Stimulated activated naive CD8-positive, alpha-beta T cell treated with anti-CD3 and anti-CD28 coated beads, Interleukin-15, amount 100 ng/mL, for 72 hours (primary cell): ENCODE measurements around the gene AIF1.
"Not testable (repeated sequence)": the region's sequence is repeated elsewhere in the genome, so short reads cannot be mapped to it uniquely, and the experiment has no call there.

Experiments
- ATAC-seq: fragments of 150-1000 bp; cut with Tn5 transposase; 2 replicates; pipeline ENCODE4 v1.10.0; 2021; ENCODE audit warnings: mild to moderate bottlenecking, moderate library complexity
- DNase-seq, 2 donors: peaks; one replicate each; pipeline ENCODE4 v3.0.0; 2021 to 2022
- H3K27ac Mint-ChIP-seq, 2 donors: one replicate each; pipeline ENCODE4 v1.8.0; 2022; ENCODE audit warnings: mild to moderate bottlenecking in 2 of 2, mixed read lengths in 2 of 2, moderate library complexity in 2 of 2
- H3K27me3 Mint-ChIP-seq: one replicate; pipeline ENCODE4 v1.8.0; 2022; ENCODE audit warnings: mixed read lengths
- H3K4me1 Mint-ChIP-seq: one replicate; pipeline ENCODE4 v1.8.0; 2022; ENCODE audit warnings: mild to moderate bottlenecking, mixed read lengths
- H3K4me3 Mint-ChIP-seq, 2 donors: one replicate each; pipeline ENCODE4 v1.8.0; 2022; ENCODE audit warnings: mild to moderate bottlenecking in 2 of 2, mixed read lengths in 2 of 2, moderate library complexity in 1 of 2
- H3K9me3 Mint-ChIP-seq, 2 donors: one replicate each; pipeline ENCODE4 v1.8.0; 2022; ENCODE audit warnings: mixed read lengths in 2 of 2

Gene AIF1

DNA sequence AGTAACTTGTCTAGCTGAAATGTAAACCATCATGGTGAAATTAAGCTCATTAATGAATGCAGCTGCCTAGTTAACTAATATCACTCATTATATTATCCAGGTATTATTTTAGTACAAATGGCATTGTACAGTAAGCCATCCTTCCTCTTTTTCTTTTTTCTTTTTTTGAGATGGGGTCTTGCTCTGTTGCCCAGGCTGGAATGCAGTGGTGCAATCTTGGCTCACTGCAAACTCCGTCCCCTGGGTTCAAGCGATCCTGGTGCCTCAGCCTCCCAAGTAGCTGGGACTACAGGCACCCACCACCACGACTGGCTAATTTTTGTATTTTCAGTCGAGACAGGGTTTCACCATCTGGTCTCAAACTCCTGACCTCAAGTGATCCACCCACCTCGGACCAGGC lies 24.3 kb upstream of the AIF1 start:
- H3K27me3 Mint-ChIP-seq, H3K27ac Mint-ChIP-seq, DNase-seq, ATAC-seq, H3K4me3 Mint-ChIP-seq, H3K9me3 Mint-ChIP-seq: not testable (repeated sequence)
- peaks cover 74% of the 10 kb centered on the region for H3K4me1 Mint-ChIP-seq

DNA sequence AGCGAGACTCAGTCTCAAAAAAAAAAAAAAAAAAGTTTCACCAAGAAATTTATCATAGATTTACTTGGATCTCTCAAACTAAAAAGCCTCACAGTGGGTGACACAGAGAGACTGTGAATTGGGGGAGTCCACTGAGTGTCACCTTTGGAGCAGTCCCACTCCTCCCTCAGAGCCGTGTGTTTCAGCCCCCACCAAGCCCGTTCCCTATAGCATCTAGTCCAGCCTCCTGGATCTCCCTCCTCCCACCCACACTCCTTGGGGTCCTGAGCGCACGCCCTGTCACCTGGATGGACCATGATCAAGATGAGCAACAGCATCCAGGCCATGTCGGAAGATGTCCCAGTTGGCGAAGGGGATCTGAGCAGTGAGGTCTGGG lies 22.6 kb upstream of the AIF1 start:
- Mint-ChIP-seq H3K4me3 (peak overlapping the region; percentile 76 to 78), H3K9me3 (no peaks in the 10 kb centered on the region), H3K27ac (peak overlapping the region; percentile 83 to 85), H3K4me1 (peaks cover 69% of the 10 kb centered on the region), H3K27me3 (no peaks in the 10 kb centered on the region)
- DNase-seq (no peak), ATAC-seq (peak; percentile 2)

DNA sequence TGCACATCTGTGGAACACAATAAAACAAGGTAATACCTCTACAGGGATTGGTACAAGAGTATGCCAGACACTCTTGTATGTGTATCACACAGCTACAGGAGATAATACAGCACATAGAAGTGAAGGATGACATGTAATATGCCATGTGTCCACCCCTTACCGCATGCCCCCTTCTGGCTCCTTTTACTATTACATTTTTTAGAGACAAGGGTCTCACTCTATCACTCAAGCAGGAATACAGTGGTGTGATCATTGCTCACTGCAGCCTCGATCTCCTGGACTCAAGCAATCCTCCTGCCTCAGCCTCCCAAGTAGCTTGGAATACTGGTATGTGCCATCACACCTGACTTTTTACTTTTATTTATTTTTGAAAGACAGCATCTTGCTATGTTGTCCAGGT lies 18.0 kb upstream of the AIF1 start:
- ATAC-seq: peak; percentile 80
- H3K4me3 Mint-ChIP-seq: no peak overlapping the region
- no peaks in the 10 kb centered on the region for H3K27me3 Mint-ChIP-seq
- no peak overlapping the region for H3K27ac Mint-ChIP-seq
- peak in 1 of 2 donors; percentile 43 for DNase-seq
- peaks cover 56% of the 10 kb centered on the region for H3K4me1 Mint-ChIP-seq
- no peaks in the 10 kb centered on the region for H3K9me3 Mint-ChIP-seq

GRCh38 chr6:31607317-31607716 lies 7.7 kb upstream of the AIF1 start:
- DNase-seq (no peak), ATAC-seq (no peak)
- Mint-ChIP-seq H3K4me3 (no peak overlapping the region), H3K4me1 (no peaks in the 10 kb centered on the region), H3K27ac (no peak overlapping the region), H3K27me3 (no peaks in the 10 kb centered on the region), H3K9me3 (no peaks in the 10 kb centered on the region)

DNA sequence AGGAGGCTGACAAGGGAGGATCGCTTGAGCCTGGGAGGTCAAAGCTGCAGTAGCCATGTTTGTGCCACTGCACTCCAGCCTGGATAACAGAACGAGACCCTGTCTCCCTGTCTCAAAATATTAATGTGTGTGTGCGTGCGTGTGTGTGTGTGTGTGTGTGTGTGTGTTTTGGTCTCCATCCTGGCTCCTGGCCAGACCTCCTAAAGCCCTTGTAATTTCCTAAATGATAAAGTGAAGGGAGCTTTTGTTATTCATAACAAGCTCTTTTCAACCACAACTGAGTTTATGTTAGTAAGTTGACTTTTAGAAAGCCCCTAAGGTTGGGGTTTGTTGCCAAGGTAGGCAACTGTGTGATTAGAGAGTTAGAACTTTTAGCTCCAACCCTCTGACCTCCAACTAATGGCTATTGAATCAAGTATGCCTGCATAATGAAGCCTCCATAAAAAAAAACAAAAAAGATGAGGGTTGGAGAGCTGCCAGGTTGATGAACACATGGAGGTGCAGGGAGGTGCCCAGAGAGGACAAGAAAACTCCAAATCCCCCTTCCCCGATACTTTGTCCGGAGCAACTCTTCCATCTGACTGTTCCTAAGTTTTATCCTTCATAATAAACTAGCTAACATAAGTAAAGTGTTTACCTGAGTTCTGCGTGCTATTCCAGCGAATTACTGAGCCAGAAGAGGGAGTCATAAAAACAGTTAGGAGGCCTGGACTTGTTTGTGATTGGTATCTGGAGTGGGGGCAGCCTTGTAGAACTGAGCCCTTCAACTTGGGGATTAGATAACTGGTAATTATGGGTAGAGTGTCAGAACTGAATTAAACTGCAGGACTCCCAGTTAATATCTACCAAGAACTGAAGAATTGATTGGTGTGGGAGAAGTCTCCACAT lies 5.3 kb upstream of the AIF1 start:
- no peak for ATAC-seq
- DNase-seq: no peak
- no peak overlapping the region for H3K4me3 Mint-ChIP-seq

GRCh38 chr6:31610968-31611367 lies 4.1 kb upstream of the AIF1 start:
- ATAC-seq (no peak), DNase-seq (no peak)
- Mint-ChIP-seq H3K9me3 (no peaks in the 10 kb centered on the region), H3K27ac (no peak overlapping the region), H3K4me1 (peaks cover 21% of the 10 kb centered on the region), H3K27me3 (no peaks in the 10 kb centered on the region), H3K4me3 (no peak overlapping the region)

More for the DNA sequence above, 5.3 kb upstream of the AIF1 start:
- Mint-ChIP-seq H3K4me1 (peaks cover 9% of the 10 kb centered on the region), H3K9me3 (no peaks in the 10 kb centered on the region), H3K27me3 (no peaks in the 10 kb centered on the region), H3K27ac (no peak overlapping the region)

- ATAC-seq (no peak), DNase-seq (no peak)
- Mint-ChIP-seq H3K4me1 (peaks cover 52% of the 10 kb centered on the region), H3K27ac (no peak overlapping the region), H3K4me3 (no peak overlapping the region), H3K27me3 (no peaks in the 10 kb centered on the region), H3K9me3 (no peaks in the 10 kb centered on the region)
Measured at GRCh38 chr6:31614075-31614619, 887 bp upstream of the AIF1 start.

GRCh38 chr6:31615748-31616147 lies 714 bp downstream of the AIF1 start:
- ATAC-seq: no peak
- H3K27me3 Mint-ChIP-seq: no peaks in the 10 kb centered on the region
- peak overlapping the region; percentile 93 to 98 for H3K27ac Mint-ChIP-seq
- peak overlapping the region; percentile 89 to 96 for H3K4me3 Mint-ChIP-seq
- H3K9me3 Mint-ChIP-seq: no peaks in the 10 kb centered on the region
- peak; percentile 28 to 57 for DNase-seq
- peaks cover 52% of the 10 kb centered on the region for H3K4me1 Mint-ChIP-seq

DNA sequence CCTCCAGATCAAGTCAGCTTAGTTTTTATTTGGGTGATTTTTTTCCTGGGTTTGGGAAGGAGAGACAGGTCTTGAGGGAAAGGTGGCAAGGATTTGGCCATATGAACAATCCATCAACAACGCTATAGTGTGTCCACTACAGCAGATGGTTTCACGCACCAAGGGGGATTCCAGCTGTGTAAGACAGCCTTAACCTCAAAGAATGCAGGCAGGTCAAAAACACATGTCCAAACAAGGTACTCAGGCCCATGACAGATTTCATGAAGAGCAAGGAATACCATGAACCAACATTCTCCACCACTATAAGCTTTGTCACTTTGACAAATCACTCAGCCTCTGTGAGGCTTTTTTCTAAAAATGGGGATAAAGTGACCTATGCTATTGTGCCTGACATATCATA lies 2.0 kb downstream of the AIF1 start:
- no peaks in the 10 kb centered on the region for H3K9me3 Mint-ChIP-seq
- H3K27ac Mint-ChIP-seq: peak overlapping the region; percentile 93 to 98
- ATAC-seq (no peak), DNase-seq (no peak)
- no peaks in the 10 kb centered on the region for H3K27me3 Mint-ChIP-seq
- H3K4me3 Mint-ChIP-seq: peak overlapping the region; percentile 89 to 96
- H3K4me1 Mint-ChIP-seq: peaks cover 57% of the 10 kb centered on the region

GRCh38 chr6:31619805-31620585 lies 5.0 kb downstream of the AIF1 start:
- ATAC-seq: peak; percentile 87
- Mint-ChIP-seq H3K27me3 (no peaks in the 10 kb centered on the region), H3K27ac (peak overlapping the region; percentile 96), H3K9me3 (no peaks in the 10 kb centered on the region), H3K4me3 (peak overlapping the region; percentile 78 to 97), H3K4me1 (peaks cover 65% of the 10 kb centered on the region)
- peak; percentile 97 to 99 for DNase-seq

DNA sequence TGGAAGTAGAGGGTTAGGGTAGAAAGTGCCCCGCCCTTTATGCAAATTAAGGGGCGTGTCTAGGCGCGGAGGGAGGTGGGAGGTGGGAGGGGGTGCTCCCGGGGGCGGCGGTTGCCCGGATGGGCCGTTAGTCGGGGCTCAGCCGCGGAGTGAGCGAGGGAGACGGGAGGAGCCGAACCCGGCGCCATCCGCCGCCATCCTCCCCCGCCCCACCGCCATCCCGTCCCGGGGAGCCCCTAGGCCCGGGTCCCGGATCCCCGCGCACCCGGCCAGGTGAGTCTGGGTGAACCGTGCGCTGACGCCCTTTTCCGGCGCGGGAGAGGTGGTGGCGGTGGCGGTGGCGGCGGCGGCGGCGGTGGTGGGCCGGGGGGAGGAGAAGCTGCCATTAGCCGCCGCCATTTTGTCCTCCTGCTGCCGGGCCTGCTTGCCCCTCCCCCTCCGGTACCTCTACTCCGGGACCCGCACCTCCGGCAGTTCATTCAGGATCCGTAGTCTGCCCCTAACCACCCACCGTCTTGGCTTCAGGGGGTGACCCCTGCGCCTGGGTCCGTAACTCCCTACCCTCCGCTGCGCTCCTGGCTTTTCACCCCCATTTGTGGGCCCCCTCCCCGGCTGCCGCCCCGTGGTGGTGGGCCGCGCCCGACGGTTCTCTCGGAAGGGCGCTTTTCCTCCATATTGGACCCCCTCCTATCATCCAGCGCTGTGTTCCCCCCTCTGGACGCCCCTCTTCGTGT lies 5.7 kb downstream of the AIF1 start, which contains the start of gene PRRC2A:
PRRC2A (plus strand) TSS at position 130 of the 734 bp plus-strand sequence. CDS start 2,075 bp downstream, outside the sequence.
- peak within 1 kb of the TSS; percentile 78 to 97 for H3K4me3 Mint-ChIP-seq
- H3K27me3 Mint-ChIP-seq: no peaks in the 10 kb centered on the region
- H3K4me1 Mint-ChIP-seq: peaks cover 57% of the 10 kb centered on the region
- peak within 1 kb of the TSS; percentile 96 to 98 for H3K27ac Mint-ChIP-seq
- peak; percentile 72 for ATAC-seq
- no peaks in the 10 kb centered on the region for H3K9me3 Mint-ChIP-seq
- DNase-seq: peak in 1 of 2 donors; percentile 95

GRCh38 chr6:31621320-31621939 lies 6.4 kb downstream of the AIF1 start:
- Mint-ChIP-seq H3K27ac (peak overlapping the region; percentile 90 to 98), H3K27me3 (no peaks in the 10 kb centered on the region), H3K4me3 (peak overlapping the region; percentile 78 to 97), H3K9me3 (no peaks in the 10 kb centered on the region), H3K4me1 (peaks cover 57% of the 10 kb centered on the region)
- no peak for DNase-seq
- ATAC-seq: no peak

GRCh38 chr6:31621991-31622390 lies 7.0 kb downstream of the AIF1 start:
- DNase-seq (no peak), ATAC-seq (no peak)
- Mint-ChIP-seq H3K27me3 (no peaks in the 10 kb centered on the region), H3K9me3 (no peaks in the 10 kb centered on the region), H3K27ac (peak overlapping the region; percentile 90 to 98), H3K4me1 (peaks cover 56% of the 10 kb centered on the region), H3K4me3 (peak overlapping the region; percentile 78 to 97)

- ATAC-seq (no peak), DNase-seq (no peak)
- H3K4me3 Mint-ChIP-seq: peak overlapping the region; percentile 78 to 97
- peaks cover 56% of the 10 kb centered on the region for H3K4me1 Mint-ChIP-seq
- no peaks in the 10 kb centered on the region for H3K27me3 Mint-ChIP-seq
- no peaks in the 10 kb centered on the region for H3K9me3 Mint-ChIP-seq
- H3K27ac Mint-ChIP-seq: peak overlapping the region; percentile 90 to 98
Measured at GRCh38 chr6:31622684-31623091, 7.7 kb downstream of the AIF1 start.

DNA sequence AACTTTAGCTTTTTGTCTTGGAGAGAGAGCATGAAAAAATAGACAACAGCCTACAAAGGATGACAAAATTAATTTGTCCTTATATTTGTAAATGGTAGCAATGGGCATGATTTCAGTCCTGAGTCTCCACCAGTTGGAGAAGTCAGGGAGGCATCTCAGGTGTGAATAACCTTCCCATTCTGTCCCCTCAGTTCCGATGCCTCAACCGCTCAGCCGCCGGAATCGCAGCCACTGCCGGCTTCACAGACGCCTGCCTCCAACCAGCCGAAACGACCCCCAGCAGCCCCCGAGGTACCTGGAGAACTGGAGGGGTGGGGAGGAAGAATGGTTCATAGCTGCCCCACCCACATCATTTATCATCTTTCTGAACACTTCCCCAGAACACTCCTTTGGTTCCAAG lies 9.0 kb downstream of the AIF1 start:
- DNase-seq (no peak), ATAC-seq (no peak)
- H3K4me3 Mint-ChIP-seq: no peak overlapping the region
- H3K4me1 Mint-ChIP-seq: peaks cover 44% of the 10 kb centered on the region
- no peaks in the 10 kb centered on the region for H3K27me3 Mint-ChIP-seq
- no peak overlapping the region for H3K27ac Mint-ChIP-seq
- H3K9me3 Mint-ChIP-seq: no peaks in the 10 kb centered on the region
